NCI-H1694 treated with DMSO at 0.1 percent for 48 hours (cell line): ENCODE data around the gene CDH26.
"Not testable (repeated sequence)": the region's sequence is repeated elsewhere in the genome, so short reads cannot be mapped to it uniquely, and the experiment has no call there.

Source experiments
- DNase-seq: peaks from one replicate; lab custom pipeline; 2025; lab: John Stamatoyannopoulos, UW

CDH26 gene

GRCh38 chr20:60013296-60014139 is 55.3 kb downstream of the CDH26 start:
- no peak for DNase-seq

GRCh38 chr20:60016406-60016805 is 58.2 kb downstream of the CDH26 start:
- no peak for DNase-seq

- DNase-seq = no peak
These were observed 62.0 kb downstream of the CDH26 start for GRCh38 chr20:60020251-60020650.

GRCh38 chr20:60021104-60021503 is 62.9 kb downstream of the CDH26 start:
- no peak for DNase-seq

GRCh38 chr20:60022849-60023248 is 64.6 kb downstream of the CDH26 start:
- DNase-seq = no peak

- no peak for DNase-seq
These were observed 66.0 kb downstream of the CDH26 start for GRCh38 chr20:60024245-60024644.

- DNase-seq = no peak
These were observed 66.6 kb downstream of the CDH26 start for GRCh38 chr20:60024801-60025200.

GRCh38 chr20:60026010-60026409 is 67.8 kb downstream of the CDH26 start:
- no peak for DNase-seq

GRCh38 chr20:60030471-60030870 is 72.2 kb downstream of the CDH26 start:
- no peak for DNase-seq

- no peak for DNase-seq
These were observed 72.9 kb downstream of the CDH26 start for GRCh38 chr20:60031107-60031506.

- DNase-seq = no peak
These were observed 76.2 kb downstream of the CDH26 start for GRCh38 chr20:60034231-60035110.

GRCh38 chr20:60035486-60035885 is 77.3 kb downstream of the CDH26 start:
- DNase-seq = no peak

GRCh38 chr20:60036346-60036745 is 78.1 kb downstream of the CDH26 start:
- no peak for DNase-seq

- no peak for DNase-seq
These were observed 78.7 kb downstream of the CDH26 start for GRCh38 chr20:60036746-60037499.

- no peak for DNase-seq
These were observed 80.3 kb downstream of the CDH26 start for GRCh38 chr20:60038400-60039008.

- no peak for DNase-seq
These were observed 81.3 kb downstream of the CDH26 start for GRCh38 chr20:60039526-60039925.

- DNase-seq = no peak
These were observed 82.4 kb downstream of the CDH26 start for GRCh38 chr20:60040471-60041162.

GRCh38 chr20:60041436-60042165 is 83.4 kb downstream of the CDH26 start:
- not testable (repeated sequence) for DNase-seq

GRCh38 chr20:60043435-60043834 is 85.2 kb downstream of the CDH26 start:
- DNase-seq = no peak

GRCh38 chr20:60046011-60046413 is 87.8 kb downstream of the CDH26 start:
- no peak for DNase-seq

GRCh38 chr20:60046436-60046835 is 88.2 kb downstream of the CDH26 start:
- DNase-seq = no peak
